Esophagus muscularis mucosa (tissue), 4 donors: Measurements from ENCODE around the gene KCNJ9.
A peak's percentile ranks its signal among the peaks of the same experiment; 100 is the strongest.

Source experiments
- EP300 ChIP-seq: sonication (generic); formaldehyde crosslinking; IDR thresholded peaks from one replicate; pipeline ENCODE4 v1.6.1; 2017; ENCODE audit warnings: antibody characterized with exemption
- POLR2AphosphoS5 ChIP-seq, 2 donors: sonication (generic); formaldehyde crosslinking; IDR thresholded peaks; one replicate each; pipeline ENCODE4 v1.6.1; 2017; ENCODE audit warnings: antibody characterized with exemption in 2 of 2
- TF ChIP-seq, protein P1 (sequence below), 3 experiments: fragments of 200-600 bp in 2 of 3; fragments of 450-650 bp in 1 of 3; sonication (generic) in 2 of 3; IDR thresholded peaks; one replicate each; pipeline ENCODE4 v1.5.1; 2017 to 2019; ENCODE audit warnings: antibody characterized with exemption in 3 of 3, mild to moderate bottlenecking in 2 of 3, moderate library complexity in 1 of 3

DNA sequence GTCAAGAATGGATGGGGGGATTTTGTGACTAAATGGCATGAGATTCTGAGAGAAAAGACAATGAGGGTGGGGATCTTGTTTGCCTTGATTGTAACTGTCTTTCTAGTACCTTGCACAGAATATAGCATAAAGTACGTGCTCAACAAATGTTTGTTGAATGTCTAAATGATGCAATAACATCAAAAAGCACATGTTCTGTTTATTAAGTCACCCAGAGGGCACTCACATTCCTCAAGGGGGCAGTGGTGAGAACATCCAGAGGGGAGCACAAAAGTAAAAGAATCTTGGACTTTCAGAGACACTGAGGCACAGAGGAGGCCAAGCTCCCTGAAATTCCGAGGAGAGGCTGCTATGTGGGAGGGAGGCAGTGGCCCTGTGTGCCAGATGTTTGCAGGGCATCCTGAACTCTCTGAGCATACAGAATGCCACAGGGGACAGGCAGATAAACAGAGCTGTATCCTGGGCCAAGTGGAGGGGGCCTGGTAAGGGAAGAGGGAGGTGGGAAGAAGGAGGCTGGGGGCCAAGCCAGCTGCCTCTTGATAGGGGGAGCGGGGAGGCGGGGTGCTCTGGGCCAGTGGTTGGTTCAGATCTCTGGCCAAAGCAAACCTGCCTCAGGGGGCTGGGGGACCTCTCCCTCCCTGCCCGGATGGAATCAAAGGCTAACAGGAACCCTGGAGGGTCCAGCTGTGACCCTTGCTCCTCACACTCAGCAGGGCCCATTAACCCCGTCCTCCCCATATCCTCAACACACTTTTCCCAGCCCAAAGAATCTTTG is 27.7 kb downstream of the KCNJ9 start:
- no peak for TF ChIP-seq EP300
- no peak for TF ChIP-seq POLR2AphosphoS5 (IDR thresholded peaks at IDR 0.05)
- TF ChIP-seq, protein P1, sequence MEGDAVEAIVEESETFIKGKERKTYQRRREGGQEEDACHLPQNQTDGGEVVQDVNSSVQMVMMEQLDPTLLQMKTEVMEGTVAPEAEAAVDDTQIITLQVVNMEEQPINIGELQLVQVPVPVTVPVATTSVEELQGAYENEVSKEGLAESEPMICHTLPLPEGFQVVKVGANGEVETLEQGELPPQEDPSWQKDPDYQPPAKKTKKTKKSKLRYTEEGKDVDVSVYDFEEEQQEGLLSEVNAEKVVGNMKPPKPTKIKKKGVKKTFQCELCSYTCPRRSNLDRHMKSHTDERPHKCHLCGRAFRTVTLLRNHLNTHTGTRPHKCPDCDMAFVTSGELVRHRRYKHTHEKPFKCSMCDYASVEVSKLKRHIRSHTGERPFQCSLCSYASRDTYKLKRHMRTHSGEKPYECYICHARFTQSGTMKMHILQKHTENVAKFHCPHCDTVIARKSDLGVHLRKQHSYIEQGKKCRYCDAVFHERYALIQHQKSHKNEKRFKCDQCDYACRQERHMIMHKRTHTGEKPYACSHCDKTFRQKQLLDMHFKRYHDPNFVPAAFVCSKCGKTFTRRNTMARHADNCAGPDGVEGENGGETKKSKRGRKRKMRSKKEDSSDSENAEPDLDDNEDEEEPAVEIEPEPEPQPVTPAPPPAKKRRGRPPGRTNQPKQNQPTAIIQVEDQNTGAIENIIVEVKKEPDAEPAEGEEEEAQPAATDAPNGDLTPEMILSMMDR (IDR thresholded peaks at IDR 0.05): peak; percentile 39 to 57 (median 49)
